RWPE2 (cell line): Measurements from ENCODE around the gene IFITM1.

Source experiments
- ATAC-seq: fragments of 200-7000 bp; cut with Tn5 transposase; 3 replicates; pipeline ENCODE4 v1.9.1; 2021; ENCODE audit warnings: low read depth
- DNase-seq: peaks from one replicate; pipeline ENCODE4 v3.0.0-alpha.2; 2020; ENCODE audit warnings: low spot score
- H3K27ac ChIP-seq: fragments of 450-650 bp; 2 replicates; pipeline ENCODE4 v1.5.1; 2017; ENCODE audit warnings: mild to moderate bottlenecking; ENCODE audit not compliant: poor library complexity, severe bottlenecking
- H3K27me3 ChIP-seq: fragments of 250-450 bp; sonication (Bioruptor Pico); 2 replicates; pipeline ENCODE4 v1.5.1; 2021; ENCODE audit warnings: mild to moderate bottlenecking, moderate library complexity; ENCODE audit not compliant: insufficient read depth, poor library complexity, severe bottlenecking
- H3K36me3 ChIP-seq: fragments of 250-450 bp; sonication (Bioruptor Pico); 2 replicates; pipeline ENCODE4 v1.5.1; 2020; ENCODE audit warnings: low read depth, mild to moderate bottlenecking, moderate library complexity
- H3K4me1 ChIP-seq: fragments of 250-450 bp; sonication (Bioruptor Pico); 2 replicates; pipeline ENCODE4 v1.5.1; 2021; ENCODE audit warnings: mild to moderate bottlenecking, moderate library complexity; ENCODE audit not compliant: insufficient read depth, poor library complexity, severe bottlenecking
- H3K4me3 ChIP-seq: fragments of 250-450 bp; sonication (Bioruptor Pico); 2 replicates; pipeline ENCODE4 v1.5.1; 2021; ENCODE audit warnings: mild to moderate bottlenecking, moderate library complexity; ENCODE audit not compliant: severe bottlenecking
- H3K9me3 ChIP-seq: fragments of 250-450 bp; sonication (Bioruptor Pico); 2 replicates; pipeline ENCODE4 v1.5.1; 2021; ENCODE audit warnings: mild to moderate bottlenecking, moderate library complexity; ENCODE audit not compliant: severe bottlenecking
- CTCF ChIP-seq: fragments of 450-650 bp; IDR thresholded peaks from one replicate; pipeline ENCODE4 v1.5.1; 2017; ENCODE audit warnings: mild to moderate bottlenecking, moderate library complexity; ENCODE audit not compliant: poor library complexity, severe bottlenecking

Gene IFITM1

DNA sequence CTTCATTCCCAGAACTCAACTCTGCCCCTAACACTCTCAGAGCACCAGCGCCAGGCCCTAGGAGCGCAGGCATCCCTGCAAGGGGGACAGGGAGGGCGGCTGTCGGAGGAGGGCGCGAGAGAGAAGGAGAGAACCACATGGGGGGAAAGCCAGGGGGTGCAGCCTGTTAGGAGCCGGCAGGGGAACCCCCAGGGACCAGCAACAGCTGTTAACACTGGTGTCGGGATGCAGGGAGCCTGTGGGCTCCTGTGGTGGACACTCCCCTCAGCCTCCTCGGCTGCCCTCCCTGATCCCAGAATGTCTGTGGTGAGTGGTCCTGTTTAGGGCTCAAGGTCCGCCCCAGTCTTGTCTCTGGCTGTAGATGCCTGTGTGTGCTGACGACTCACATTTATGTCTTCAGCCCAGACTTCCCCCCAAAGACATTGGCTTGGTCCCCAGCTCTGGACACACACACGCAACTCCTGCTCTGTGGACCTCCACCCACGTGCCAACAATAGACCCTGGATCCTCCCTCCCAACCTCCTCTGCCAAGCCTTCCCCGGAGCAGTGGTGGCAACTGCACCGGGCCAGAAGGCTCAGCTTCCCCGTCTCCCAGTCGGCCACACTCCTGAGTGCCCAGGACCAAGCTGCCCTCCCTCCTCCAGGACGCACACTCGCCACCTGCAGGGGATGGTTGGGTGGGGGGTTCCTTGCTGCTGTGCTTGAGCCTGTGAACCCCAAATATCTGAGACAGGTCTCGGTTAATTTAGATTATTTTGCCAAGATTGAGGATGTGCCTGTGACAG, 13.7 kb upstream of the IFITM1 start:
- DNase-seq (peak; percentile 38), ATAC-seq (peak; percentile 23; the same call in 2 of the 3 replicates)
- Histone ChIP-seq H3K4me3 (no peak overlapping the region), H3K4me1 (no peaks in the 10 kb centered on the region), H3K9me3 (no peaks in the 10 kb centered on the region), H3K36me3 (no peaks in the 10 kb centered on the region), H3K27ac (no peak overlapping the region), H3K27me3 (peaks cover 7% of the 10 kb centered on the region)
- no peak for TF ChIP-seq CTCF

- H3K36me3 ChIP-seq: no peaks in the 10 kb centered on the region
- H3K27me3 ChIP-seq: peaks cover 7% of the 10 kb centered on the region
- no peak for ATAC-seq
- H3K27ac ChIP-seq: no peak overlapping the region
- H3K4me3 ChIP-seq: no peak overlapping the region
- no peaks in the 10 kb centered on the region for H3K9me3 ChIP-seq
- no peaks in the 10 kb centered on the region for H3K4me1 ChIP-seq
- DNase-seq: no peak
- TF ChIP-seq CTCF: no peak
These were observed 10.5 kb upstream of the IFITM1 start for GRCh38 chr11:303363-303762.

DNA sequence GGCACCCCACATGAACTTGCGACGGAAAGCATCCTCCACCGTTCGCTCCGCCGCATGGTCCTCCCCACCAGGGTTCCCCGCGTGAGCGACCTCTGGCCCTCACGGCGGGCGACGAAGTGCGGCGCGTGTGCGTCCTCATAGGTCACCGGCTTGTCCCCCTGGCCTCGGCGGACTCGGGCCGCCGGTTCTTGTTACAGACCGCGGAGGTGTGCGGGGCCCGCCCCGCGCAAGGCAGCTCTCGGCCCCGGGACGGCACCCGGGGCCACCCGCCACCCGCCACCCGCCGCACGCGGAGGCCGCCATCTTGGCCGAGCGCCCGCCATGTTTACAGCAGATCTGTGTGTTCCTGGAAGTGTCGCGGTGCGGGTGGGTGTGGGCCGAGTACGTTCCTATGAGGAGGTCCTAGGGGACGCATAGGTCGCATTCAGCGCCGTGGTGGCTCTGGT, 9.8 kb upstream of the IFITM1 start:
- Histone ChIP-seq H3K4me3 (no peak overlapping the region), H3K27ac (no peak overlapping the region), H3K27me3 (peaks cover 7% of the 10 kb centered on the region), H3K36me3 (no peaks in the 10 kb centered on the region; the same call in 1 of the 2 replicates), H3K9me3 (no peaks in the 10 kb centered on the region), H3K4me1 (peaks cover 2% of the 10 kb centered on the region)
- ATAC-seq (no peak), DNase-seq (no peak)
- TF ChIP-seq CTCF: no peak

DNA sequence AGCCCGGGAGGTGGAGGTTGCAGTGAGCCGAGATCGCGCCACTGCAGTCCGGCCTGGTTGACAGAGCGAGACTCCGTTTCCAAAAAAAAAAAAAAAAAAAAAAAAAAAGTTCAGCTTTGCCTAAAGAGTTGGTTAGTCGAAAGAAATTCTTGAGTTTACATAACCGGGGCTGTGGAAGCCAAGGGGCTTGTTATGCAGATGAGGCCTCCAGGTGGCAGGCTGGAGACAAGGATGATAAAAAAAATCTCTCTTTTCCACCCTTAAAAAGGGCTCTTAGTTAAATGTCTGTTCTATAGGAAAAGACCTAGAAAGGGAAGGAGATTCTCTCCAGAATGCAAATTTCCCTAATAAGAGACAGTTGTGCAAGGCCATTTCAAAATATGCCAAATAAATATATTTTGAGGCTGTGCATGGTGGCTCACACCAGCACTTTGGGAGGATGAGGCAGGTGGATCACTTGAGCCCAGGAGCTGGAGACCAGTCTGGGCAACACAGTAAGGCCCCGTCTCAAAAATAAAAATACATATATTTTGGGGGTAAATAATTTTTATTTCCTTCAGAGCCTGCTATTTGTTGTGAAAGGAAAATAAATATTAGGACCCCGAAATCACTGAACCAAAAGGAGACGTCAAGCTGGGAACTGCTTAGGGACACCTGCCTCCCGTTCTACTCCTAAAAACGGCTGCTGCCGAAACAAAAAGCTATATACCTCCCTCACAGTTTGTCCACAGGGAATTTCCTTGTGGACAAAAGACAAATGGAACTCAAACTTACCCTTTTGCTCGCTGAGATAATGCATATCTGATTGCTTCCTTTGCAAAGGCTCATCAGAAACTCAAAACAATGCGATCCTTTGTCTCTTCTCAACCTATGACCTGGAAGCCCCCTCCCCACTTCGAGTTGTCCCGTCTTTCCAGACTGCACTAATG, 8.7 kb upstream of the IFITM1 start:
- Histone ChIP-seq H3K9me3 (no peaks in the 10 kb centered on the region), H3K4me1 (peaks cover 7% of the 10 kb centered on the region), H3K4me3 (no peak overlapping the region), H3K27me3 (peaks cover under 1% of the 10 kb centered on the region), H3K27ac (no peak overlapping the region), H3K36me3 (peaks cover 4% of the 10 kb centered on the region)
- peak; percentile 77 for TF ChIP-seq CTCF
- 0 out of 3 replicates have a peak, but pooled peaks have one; percentile 19 for ATAC-seq
- no peak for DNase-seq
